HuH-7 (cell line): ENCODE results near the gene FAM221B.

ENCODE experiments used
- DNase-seq: peaks from one replicate; pipeline ENCODE4 v3.0.0; 2011; ENCODE audit warnings: low spot score

The FAM221B gene

GRCh38 chr9:35828716-35829083 is at the start of gene FAM221B:
Gene FAM221B, minus strand, starts transcription at chr9:35828732. Its CDS starts 2,571 bp downstream, at chr9:35826161.
- DNase-seq: no peak

- DNase-seq: no peak
These were observed 44.0 kb upstream of the FAM221B start for GRCh38 chr9:35872505-35872904.

- no peak for DNase-seq
These were observed 43.0 kb upstream of the FAM221B start for GRCh38 chr9:35871545-35871944.

- no peak for DNase-seq
These were observed 41.9 kb upstream of the FAM221B start, which contains the start of gene OR13J1 for GRCh38 chr9:35870351-35870923. Gene OR13J1, minus strand, starts transcription at chr9:35870401. Its CDS starts 0 bp downstream, at chr9:35870401.

- DNase-seq: no peak
These were observed 41.2 kb upstream of the FAM221B start for GRCh38 chr9:35869621-35870216.

GRCh38 chr9:35868933-35869332 is 40.4 kb upstream of the FAM221B start:
- DNase-seq: no peak

GRCh38 chr9:35867538-35867937 is 39.0 kb upstream of the FAM221B start:
- DNase-seq: no peak

GRCh38 chr9:35864695-35865255 is 36.2 kb upstream of the FAM221B start:
- no peak for DNase-seq

- DNase-seq: no peak
These were observed 35.1 kb upstream of the FAM221B start for GRCh38 chr9:35863583-35863982.

GRCh38 chr9:35862328-35862727 is 33.8 kb upstream of the FAM221B start:
- no peak for DNase-seq

- DNase-seq: no peak
These were observed 32.8 kb upstream of the FAM221B start for GRCh38 chr9:35861161-35861897.

- DNase-seq: no peak
These were observed 31.4 kb upstream of the FAM221B start for GRCh38 chr9:35859990-35860339.

GRCh38 chr9:35859310-35859989 is 30.9 kb upstream of the FAM221B start:
- no peak for DNase-seq

- DNase-seq: no peak
These were observed 29.9 kb upstream of the FAM221B start for GRCh38 chr9:35858458-35858857.

- DNase-seq: no peak
These were observed 28.4 kb upstream of the FAM221B start for GRCh38 chr9:35856882-35857281.

- no peak for DNase-seq
These were observed 27.7 kb upstream of the FAM221B start for GRCh38 chr9:35856206-35856605.

GRCh38 chr9:35854091-35854762 is 25.7 kb upstream of the FAM221B start:
- DNase-seq: no peak

GRCh38 chr9:35852876-35853865 is 24.6 kb upstream of the FAM221B start:
- DNase-seq: no peak

GRCh38 chr9:35852267-35852815 is 23.8 kb upstream of the FAM221B start:
- DNase-seq: no peak

- DNase-seq: no peak
These were observed 19.4 kb upstream of the FAM221B start for GRCh38 chr9:35847792-35848572.
